ENCODE results near the gene LDHD. TPM values are rescaled to one million over a fixed set of nuclear protein-coding genes. Genes with fewer than 3 reads are reported as not detected.

The LDHD gene
- total and polyA plus RNA-seq, 2 experiments from 2014 or later: 12.7 to 21.9 TPM

GRCh38 chr16:75114179-75114945 is 2.2 kb downstream of the LDHD start:
- Histone ChIP-seq H3K9me3 (ENCODE audit: low read depth) (no peaks in the 10 kb centered on the region), H2AFZ (no peak overlapping the region), H3K36me3 (replicated peaks; ENCODE audit: insufficient read depth, low read depth) (no peaks in the 10 kb centered on the region), H3K79me2 (no peaks in the 10 kb centered on the region), H3K4me3 (no peak overlapping the region), H3K27ac (no peak overlapping the region), H3K9me2 (replicated peaks; ENCODE audit: insufficient read depth) (no peaks in the 10 kb centered on the region), H3K4me2 (no peak overlapping the region), H4K20me1 (ENCODE audit: insufficient read depth, poor library complexity, severe bottlenecking) (no peaks in the 10 kb centered on the region), H3K27me3 (no peaks in the 10 kb centered on the region), H3K4me1 (ENCODE audit: insufficient read depth) (peaks cover 14% of the 10 kb centered on the region)
- TF ChIP-seq EZH2phosphoT487 (IDR thresholded peaks at IDR 0.05; ENCODE audit: low read depth, severe bottlenecking, unreplicated experiment) (no peak), EZH2 (IDR thresholded peaks at IDR 0.05; ENCODE audit: borderline replicate concordance) (no peak)
- TF ChIP-seq, protein P1, sequence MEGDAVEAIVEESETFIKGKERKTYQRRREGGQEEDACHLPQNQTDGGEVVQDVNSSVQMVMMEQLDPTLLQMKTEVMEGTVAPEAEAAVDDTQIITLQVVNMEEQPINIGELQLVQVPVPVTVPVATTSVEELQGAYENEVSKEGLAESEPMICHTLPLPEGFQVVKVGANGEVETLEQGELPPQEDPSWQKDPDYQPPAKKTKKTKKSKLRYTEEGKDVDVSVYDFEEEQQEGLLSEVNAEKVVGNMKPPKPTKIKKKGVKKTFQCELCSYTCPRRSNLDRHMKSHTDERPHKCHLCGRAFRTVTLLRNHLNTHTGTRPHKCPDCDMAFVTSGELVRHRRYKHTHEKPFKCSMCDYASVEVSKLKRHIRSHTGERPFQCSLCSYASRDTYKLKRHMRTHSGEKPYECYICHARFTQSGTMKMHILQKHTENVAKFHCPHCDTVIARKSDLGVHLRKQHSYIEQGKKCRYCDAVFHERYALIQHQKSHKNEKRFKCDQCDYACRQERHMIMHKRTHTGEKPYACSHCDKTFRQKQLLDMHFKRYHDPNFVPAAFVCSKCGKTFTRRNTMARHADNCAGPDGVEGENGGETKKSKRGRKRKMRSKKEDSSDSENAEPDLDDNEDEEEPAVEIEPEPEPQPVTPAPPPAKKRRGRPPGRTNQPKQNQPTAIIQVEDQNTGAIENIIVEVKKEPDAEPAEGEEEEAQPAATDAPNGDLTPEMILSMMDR (IDR thresholded peaks at IDR 0.05; ENCODE audit: poor library complexity): no peak
- DNase-seq (ENCODE audit: low spot score): no peak
- 95% methylated on average over 44 of the region's 44 CpGs for WGBS (ENCODE audit: low lambda C conversion rate, missing lambda C conversion rate)

GRCh38 chr16:75113541-75114121 is 2.9 kb downstream of the LDHD start:
- WGBS (ENCODE audit: low lambda C conversion rate, missing lambda C conversion rate): 93% methylated on average over 18 of the region's 20 CpGs
- H3K9me3 ChIP-seq (ENCODE audit: low read depth): no peaks in the 10 kb centered on the region
- no peaks in the 10 kb centered on the region for H3K9me2 ChIP-seq (replicated peaks; ENCODE audit: insufficient read depth)
- H3K79me2 ChIP-seq: no peaks in the 10 kb centered on the region
- H3K27ac ChIP-seq: no peak overlapping the region
- H3K4me1 ChIP-seq (ENCODE audit: insufficient read depth): peaks cover 22% of the 10 kb centered on the region
- no peaks in the 10 kb centered on the region for H3K27me3 ChIP-seq
- H4K20me1 ChIP-seq (ENCODE audit: insufficient read depth, poor library complexity, severe bottlenecking): no peaks in the 10 kb centered on the region
- H3K4me3 ChIP-seq: no peak overlapping the region
- no peak for DNase-seq (ENCODE audit: low spot score)
- no peak overlapping the region for H2AFZ ChIP-seq
- TF ChIP-seq EZH2phosphoT487 (IDR thresholded peaks at IDR 0.05; ENCODE audit: low read depth, severe bottlenecking, unreplicated experiment): no peak
- TF ChIP-seq, protein P1 (IDR thresholded peaks at IDR 0.05; ENCODE audit: poor library complexity): no peak
- TF ChIP-seq EZH2 (IDR thresholded peaks at IDR 0.05; ENCODE audit: borderline replicate concordance): no peak
- H3K4me2 ChIP-seq: no peak overlapping the region
- no peaks in the 10 kb centered on the region for H3K36me3 ChIP-seq (replicated peaks; ENCODE audit: insufficient read depth, low read depth)

GRCh38 chr16:75112734-75113491 is 3.7 kb downstream of the LDHD start:
- 69% methylated on average over 14 of the region's 14 CpGs for WGBS (ENCODE audit: low lambda C conversion rate, missing lambda C conversion rate)
- no peak for TF ChIP-seq EZH2 (IDR thresholded peaks at IDR 0.05; ENCODE audit: borderline replicate concordance)
- TF ChIP-seq, protein P1 (IDR thresholded peaks at IDR 0.05; ENCODE audit: poor library complexity): no peak
- no peak for TF ChIP-seq EZH2phosphoT487 (IDR thresholded peaks at IDR 0.05; ENCODE audit: low read depth, severe bottlenecking, unreplicated experiment)
- H3K4me2 ChIP-seq: no peak overlapping the region
- H4K20me1 ChIP-seq (ENCODE audit: insufficient read depth, poor library complexity, severe bottlenecking): no peaks in the 10 kb centered on the region
- H3K4me1 ChIP-seq (ENCODE audit: insufficient read depth): peaks cover 27% of the 10 kb centered on the region
- H3K79me2 ChIP-seq: no peaks in the 10 kb centered on the region
- no peak overlapping the region for H2AFZ ChIP-seq
- H3K27me3 ChIP-seq: no peaks in the 10 kb centered on the region
- DNase-seq (ENCODE audit: low spot score): peak; percentile 50
- no peaks in the 10 kb centered on the region for H3K9me3 ChIP-seq (ENCODE audit: low read depth)
- H3K9me2 ChIP-seq (replicated peaks; ENCODE audit: insufficient read depth): no peaks in the 10 kb centered on the region
- no peaks in the 10 kb centered on the region for H3K36me3 ChIP-seq (replicated peaks; ENCODE audit: insufficient read depth, low read depth)
- H3K4me3 ChIP-seq: no peak overlapping the region
- no peak overlapping the region for H3K27ac ChIP-seq

Data from hepatocyte (in vitro differentiated cells).